GM12878 (cell line): ENCODE results near the gene ERC2. TPM values are rescaled to one million over a fixed set of nuclear protein-coding genes. Genes with fewer than 3 reads are reported as not detected.
A peak's percentile ranks its signal among the peaks of the same experiment; 100 is the strongest.

ENCODE experiments used
- ATAC-seq: fragments of 200-7000 bp; cut with Tn5 transposase; 3 replicates; pipeline ENCODE4 v1.9.1; 2020; ENCODE audit warnings: mild to moderate bottlenecking, moderate library complexity
- BruUV-seq: library from RNA; stranded (reverse); fragments of 400-500 nt; replicated peaks from 2 replicates; lab custom pipeline; 2021; lab: Mats Ljungman, UMichigan
- CTCF ChIA-PET: fragments of 300-600 bp; sonication (Branson Sonifier 250); formaldehyde crosslinking; extraction: SDS; loops from one replicate; lab custom pipeline; 2021; ENCODE audit warnings: inconsistent platforms; lab: Yijun Ruan, JAX
- POLR2A ChIA-PET: fragments of 350-600 bp; formaldehyde crosslinking; extraction: SDS; loops from one replicate; lab custom pipeline; 2021; ENCODE audit warnings: inconsistent platforms; lab: Charles Lee
- RAD21 ChIA-PET: fragments of 300-600 bp; sonication (Branson Sonifier 250); formaldehyde crosslinking; loops from one replicate; lab custom pipeline; 2023; ENCODE audit warnings: antibody characterized with exemption; ENCODE audit not compliant: unreplicated experiment; lab: Charles Lee
- SMC1A ChIA-PET: fragments of 300-600 bp; sonication (Branson Sonifier 250); formaldehyde crosslinking; loops from one replicate; lab custom pipeline; 2023; ENCODE audit not compliant: unreplicated experiment, uncharacterized antibody; lab: Charles Lee
- DNase-seq: peaks from one replicate; pipeline ENCODE4 v3.0.0-alpha.2; 2011; ENCODE audit warnings: low read depth, low spot score
- FAIRE-seq: peaks from 3 replicates; lab custom pipeline; 2011; peaks lifted over from hg19 to GRCh38; lab: Jason Lieb, UNC
- H2AFZ ChIP-seq: 2 replicates; pipeline ENCODE4 v1.6.0; 2011; ENCODE audit warnings: low read depth, low read length, control low read depth; ENCODE audit not compliant: control insufficient read depth
- H3K27ac ChIP-seq: 2 replicates; pipeline ENCODE4 v1.5.1; 2011; ENCODE audit warnings: control low read depth; ENCODE audit not compliant: control insufficient read depth, insufficient read depth
- H3K27me3 ChIP-seq, 2 experiments: replicated peaks in 1 of 2; 2 replicates each; pipeline versions ENCODE4 v1.6.0 to v1.6.1; 2011; ENCODE audit warnings: low read length in 1 of 2; ENCODE audit not compliant: control insufficient read depth in 2 of 2, insufficient read depth in 2 of 2
- H3K36me3 ChIP-seq, 2 experiments: 2 replicates each; pipeline ENCODE4 v1.5.1; 2011; ENCODE audit warnings: low read length in 1 of 2; ENCODE audit not compliant: control insufficient read depth in 2 of 2, insufficient read depth in 2 of 2
- H3K4me1 ChIP-seq: 2 replicates; pipeline ENCODE4 v1.6.1; 2011; ENCODE audit warnings: mild to moderate bottlenecking, low read length, moderate library complexity, mixed read lengths; ENCODE audit not compliant: control insufficient read depth, insufficient read depth
- H3K4me2 ChIP-seq: 2 replicates; pipeline ENCODE4 v1.6.0; 2011; ENCODE audit warnings: control low read depth; ENCODE audit not compliant: control insufficient read depth, insufficient read depth
- H3K4me3 ChIP-seq: fragments of 200-600 bp; sonication (generic); 2 replicates; pipeline ENCODE4 v1.5.1; 2016
- H3K79me2 ChIP-seq: 2 replicates; pipeline ENCODE4 v1.6.0; 2011; ENCODE audit warnings: low read length; ENCODE audit not compliant: control insufficient read depth, insufficient read depth
- H3K9ac ChIP-seq: 2 replicates; pipeline ENCODE4 v1.8.0; 2011; ENCODE audit warnings: low read length, control low read depth, mixed read lengths; ENCODE audit not compliant: control insufficient read depth, insufficient read depth
- H3K9me3 ChIP-seq: replicated peaks from 3 replicates; pipeline ENCODE4 v1.5.1; 2011; ENCODE audit warnings: mild to moderate bottlenecking, low read length; ENCODE audit not compliant: control insufficient read depth, insufficient read depth
- H4K20me1 ChIP-seq: 2 replicates; pipeline ENCODE4 v1.6.0; 2011; ENCODE audit not compliant: control insufficient read depth, insufficient read depth
- ATF7 ChIP-seq: fragments of 450-650 bp; IDR thresholded peaks from 2 replicates; pipeline ENCODE4 v1.6.1; 2016; ENCODE audit warnings: low read depth, mild to moderate bottlenecking
- BRCA1 ChIP-seq: IDR thresholded peaks from 2 replicates; pipeline ENCODE4 v1.6.1; 2011; ENCODE audit warnings: low read depth, low read length, improper control_type of control experiment
- CEBPZ ChIP-seq: fragments of 150-350 bp; IDR thresholded peaks from 2 replicates; pipeline ENCODE4 v1.6.1; 2016; ENCODE audit warnings: low read depth, low read length
- E4F1 ChIP-seq: fragments of 450-650 bp; IDR thresholded peaks from 2 replicates; pipeline ENCODE4 v1.6.1; 2018; ENCODE audit warnings: borderline replicate concordance, mild to moderate bottlenecking; ENCODE audit not compliant: partially characterized antibody
- MEF2A ChIP-seq: IDR thresholded peaks from 2 replicates; pipeline ENCODE4 v1.6.1; 2011; ENCODE audit warnings: low read depth, mild to moderate bottlenecking, low read length, moderate library complexity; ENCODE audit not compliant: insufficient read depth
- MXI1 ChIP-seq: fragments of 150-350 bp; IDR thresholded peaks from 2 replicates; pipeline ENCODE4 v1.6.1; 2011; ENCODE audit warnings: low read depth, mild to moderate bottlenecking, inconsistent platforms, low read length, improper control_type of control experiment
- REST ChIP-seq: IDR thresholded peaks from 2 replicates; pipeline ENCODE4 v1.6.1; 2012; ENCODE audit warnings: mild to moderate bottlenecking, low read depth, low read length
- RUNX3 ChIP-seq: IDR thresholded peaks from 2 replicates; pipeline ENCODE4 v1.6.1; 2012; ENCODE audit warnings: low read length, inconsistent platforms
- TCF12 ChIP-seq: IDR thresholded peaks from 2 replicates; pipeline ENCODE4 v1.6.1; 2011; ENCODE audit warnings: low read depth, mild to moderate bottlenecking, low read length
- TCF3 ChIP-seq: IDR thresholded peaks from 2 replicates; pipeline ENCODE4 v1.6.1; 2012; ENCODE audit warnings: low read depth, mild to moderate bottlenecking, low read length, borderline replicate concordance; ENCODE audit not compliant: insufficient read depth
- WRNIP1 ChIP-seq: IDR thresholded peaks from 2 replicates; pipeline ENCODE4 v1.6.1; 2011; ENCODE audit warnings: low read depth, low read length, improper control_type of control experiment, borderline replicate concordance
- YBX1 ChIP-seq: fragments of 450-650 bp; IDR thresholded peaks from 2 replicates; pipeline ENCODE4 v1.6.1; 2016; ENCODE audit warnings: antibody characterized with exemption
- ZNF274 ChIP-seq: IDR thresholded peaks from one replicate; pipeline ENCODE4 v1.8.0; 2011; ENCODE audit not compliant: insufficient read length, insufficient read depth
- WGBS: methylation state at CpG from one replicate; pipeline ENCODE4 v1.1.6; 2016; ENCODE audit warnings: low lambda C conversion rate; ENCODE audit not compliant: insufficient replicate concordance, insufficient coverage; ENCODE audit errors: missing lambda C conversion rate; 5-methylcytosine and 5-hydroxymethylcytosine counted together
- in situ Hi-C: fragments of 300-500 bp; cut with MboI; formaldehyde crosslinking; loops from 9 replicates; pipeline ENCODE4 v1.14.3; 2018; ENCODE audit warnings: mixed read lengths
- intact Hi-C: fragments of 100-400 bp; cut with micrococcal nuclease; formaldehyde crosslinking; loops from one replicate; pipeline ENCODE4 v1.14.2; 2022; ENCODE audit not compliant: unreplicated experiment
- polyA plus RNA-seq, 11 experiments: library from polyadenylated mRNA; depleted of rRNA in 4 of 11; unstranded in 6 of 11; stranded (reverse) in 5 of 11; fragments of >200 nt; fragmentation: Nextera tagmentation in 4 of 11; fragmentation: Illumina TruSeq in 1 of 11; extraction: Ambion mirVana in 4 of 11; extraction: Trizol in 1 of 11; gene quantifications; 1 replicate in 1 of 11; 2 replicates in 10 of 11; pipeline versions ENCODE4 v1.2.1 to v1.2.3, GENCODE V29; 2011 to 2016; ENCODE audit warnings: inconsistent platforms in 2 of 11, missing spikeins in 2 of 11, low read depth in 1 of 11
- total RNA-seq, 4 experiments: library from RNA; depleted of rRNA in 3 of 4; stranded (reverse); fragments of >200 nt in 3 of 4; fragmentation: Illumina TruSeq in 1 of 4; extraction: Trizol in 1 of 4; gene quantifications; 2 replicates each; pipeline versions ENCODE4 v1.2.1 to v1.2.3, GENCODE V29; 2013 to 2021

Gene ERC2
- total and polyA plus RNA-seq, 10 of the 15 experiments (the other 5 are each of a cell fraction or from before 2014, with no cell fraction given): 0.06 to 1.4 (median 0.12) TPM; not detected in 3

GRCh38 chr3:55690177-55690576 is 778.1 kb downstream of the ERC2 start (continued):
- TF ChIP-seq CEBPZ (no peak), BRCA1 (no peak), REST (no peak)
- TF ChIP-seq, all 136 proteins: peak for 0

GRCh38 chr3:55688154-55688553 is 780.1 kb downstream of the ERC2 start:
- RAD21 ChIA-PET: interaction anchor here (0.8 to 1.5 kb wide), 3 partner anchors 11 to 32 kb away, joined by 3 to 4 read pairs (median 3); no protein-coding TSS in a partner anchor
- ATAC-seq (peak; percentile 10; the same call in 2 of the 3 replicates), DNase-seq (no peak), FAIRE-seq (no peak)
- H3K4me2 ChIP-seq: peak overlapping the region; percentile 57; the same call in 1 of the 2 replicates
- H3K27ac ChIP-seq: no peak overlapping the region
- TF ChIP-seq TCF12 (peak; percentile 83), WRNIP1 (no peak), TCF3 (0 out of 2 replicates have a peak, but pooled peaks have one; percentile 22), MXI1 (no peak), E4F1 (no peak), ZNF274 (no peak), ATF7 (no peak), YBX1 (no peak), RUNX3 (peak; percentile 35; the same call in 1 of the 2 replicates), MEF2A (no peak)
- H4K20me1 ChIP-seq: no peaks in the 10 kb centered on the region
- no TSS peak for BruUV-seq
- peak overlapping the region; percentile 30 for H2AFZ ChIP-seq
- H3K9me3 ChIP-seq: no peaks in the 10 kb centered on the region
- SMC1A ChIA-PET: interaction anchor here (1.0 to 3.6 kb wide), 5 partner anchors 11 to 34 kb away, joined by 3 to 14 read pairs (median 4); no protein-coding TSS in a partner anchor
- H3K9ac ChIP-seq: no peak overlapping the region
- intact Hi-C loops: no loop called here
- POLR2A ChIA-PET: interaction anchor here (1.0 kb wide), 1 partner anchor 28 kb away, joined by 3 read pairs; no protein-coding TSS in a partner anchor
- CTCF ChIA-PET: interaction anchor here (1.4 to 1.5 kb wide), 2 partner anchors 9 to 10 kb away, joined by 4 read pairs; no protein-coding TSS in a partner anchor
- no peaks in the 10 kb centered on the region for H3K79me2 ChIP-seq
- in situ Hi-C loops: no loop called here
- H3K36me3 ChIP-seq: no peaks in the 10 kb centered on the region
- H3K4me1 ChIP-seq: peaks cover 46% of the 10 kb centered on the region
- no peaks in the 10 kb centered on the region for H3K27me3 ChIP-seq
- WGBS: 93% methylated on average over 3 of the region's 3 CpGs
- no peak overlapping the region for H3K4me3 ChIP-seq
